Keratinocyte (primary cell): ENCODE data around the gene IGF1R. TPM values are rescaled to one million over a fixed set of nuclear protein-coding genes. Genes with fewer than 3 reads are reported as not detected.

Experiments
- DNase-seq: peaks from one replicate; pipeline ENCODE4 v3.0.0-alpha.2; 2011; ENCODE audit warnings: low read depth, missing footprints, low spot score
- FAIRE-seq: peaks from 2 replicates; lab custom pipeline; 2011; peaks lifted over from hg19 to GRCh38; lab: Jason Lieb, UNC
- H2AFZ ChIP-seq: 2 replicates; pipeline ENCODE4 v1.6.0; 2012; ENCODE audit warnings: low read length, control low read depth, inconsistent platforms; ENCODE audit not compliant: control insufficient read depth
- H3K27ac ChIP-seq: 2 replicates; pipeline ENCODE4 v1.5.1; 2011; ENCODE audit warnings: low read length; ENCODE audit not compliant: control insufficient read depth, insufficient read depth
- H3K27me3 ChIP-seq: 3 replicates; pipeline ENCODE4 v1.6.0; 2011; ENCODE audit warnings: low read length; ENCODE audit not compliant: control insufficient read depth, insufficient read depth; ENCODE audit errors: extremely low read depth
- H3K36me3 ChIP-seq, 2 experiments: 2 replicates in 1 of 2; 3 replicates in 1 of 2; pipeline ENCODE4 v1.5.1; 2011; ENCODE audit warnings: low read length in 2 of 2, mild to moderate bottlenecking in 1 of 2; ENCODE audit not compliant: control insufficient read depth in 2 of 2, insufficient read depth in 2 of 2; ENCODE audit errors: extremely low read depth in 1 of 2
- H3K4me1 ChIP-seq: 3 replicates; pipeline ENCODE4 v1.5.1; 2011; ENCODE audit warnings: low read length; ENCODE audit not compliant: control insufficient read depth, insufficient read depth; ENCODE audit errors: extremely low read depth
- H3K4me2 ChIP-seq: 3 replicates; pipeline ENCODE4 v1.6.0; 2011; ENCODE audit warnings: low read depth, low read length; ENCODE audit not compliant: control insufficient read depth, insufficient read depth; ENCODE audit errors: extremely low read depth
- H3K4me3 ChIP-seq, 3 experiments: fragments of 200-600 bp in 1 of 3; sonication (generic) in 1 of 3; 2 replicates in 2 of 3; 3 replicates in 1 of 3; pipeline ENCODE4 v1.5.1; 2011 to 2016; ENCODE audit warnings: low read length in 3 of 3, mild to moderate bottlenecking in 3 of 3, control low read depth in 2 of 3, inconsistent platforms in 1 of 3, low read depth in 1 of 3, mixed read lengths in 1 of 3, mixed run types in 1 of 3, moderate library complexity in 1 of 3; ENCODE audit not compliant: control insufficient read depth in 2 of 3, insufficient read depth in 2 of 3; ENCODE audit errors: extremely low read depth in 1 of 3
- H3K79me2 ChIP-seq: 2 replicates; pipeline ENCODE4 v1.6.0; 2012; ENCODE audit warnings: low read length; ENCODE audit not compliant: control insufficient read depth, insufficient read depth
- H3K9ac ChIP-seq: 3 replicates; pipeline ENCODE4 v1.6.0; 2011; ENCODE audit warnings: low read length; ENCODE audit not compliant: control insufficient read depth, insufficient read depth; ENCODE audit errors: extremely low read depth
- H3K9me1 ChIP-seq: 3 replicates; pipeline ENCODE4 v1.6.0; 2011; ENCODE audit warnings: low read length; ENCODE audit not compliant: control insufficient read depth, insufficient read depth; ENCODE audit errors: extremely low read depth
- H3K9me3 ChIP-seq: 2 replicates; pipeline ENCODE4 v1.5.1; 2012; ENCODE audit warnings: low read depth, low read length; ENCODE audit not compliant: control insufficient read depth
- H4K20me1 ChIP-seq: 3 replicates; pipeline ENCODE4 v1.6.0; 2011; ENCODE audit warnings: low read length; ENCODE audit not compliant: control insufficient read depth, insufficient read depth; ENCODE audit errors: extremely low read depth
- CTCF ChIP-seq, 3 experiments: IDR thresholded peaks in 1 of 3; conservative IDR thresholded peaks in 1 of 3; optimal IDR thresholded peaks in 1 of 3; 2 replicates in 2 of 3; 3 replicates in 1 of 3; pipeline versions ENCODE3 to v1.5.1; 2011; ENCODE audit warnings: low read length in 3 of 3, mild to moderate bottlenecking in 3 of 3, moderate library complexity in 2 of 3, control low read depth in 1 of 3, inconsistent platforms in 1 of 3; ENCODE audit not compliant: insufficient read depth in 2 of 3; ENCODE audit errors: extremely low read depth in 1 of 3
- EZH2 ChIP-seq: IDR thresholded peaks from one replicate; pipeline ENCODE4 v1.6.1; 2012; ENCODE audit warnings: inconsistent platforms, mild to moderate bottlenecking, low read length, moderate library complexity
- dilution Hi-C: fragments of 300-500 bp; cut with MboI; formaldehyde crosslinking; loops from one replicate; pipeline ENCODE4 v1.7.0; 2020; ENCODE audit warnings: low sequenced_read_pairs; ENCODE audit not compliant: extremely low pct_ligation_motif_present
- polyA plus RNA-seq, 5 experiments: library from polyadenylated mRNA; depleted of rRNA in 3 of 5; stranded (reverse) in 3 of 5; stranded (forward) in 1 of 5; unstranded in 1 of 5; fragments of >200 nt; gene quantifications; 1 replicate in 1 of 5; 2 replicates in 3 of 5; 3 replicates in 1 of 5; pipeline versions ENCODE4 v1.2.1 to v1.2.3, GENCODE V29; 2011 to 2012; ENCODE audit warnings: missing spikeins in 2 of 5, low read depth in 1 of 5, low replicate concordance in 1 of 5

IGF1R gene
- polyA plus RNA-seq, 1 donor (not counting 4 experiments of a cell fraction or from before 2014, with no cell fraction given): 14.5 TPM

GRCh38 chr15:98941595-98942255 is 293.4 kb downstream of the IGF1R start:
- H3K4me1 ChIP-seq: no peaks in the 10 kb centered on the region
- no peak overlapping the region for H2AFZ ChIP-seq
- no peaks in the 10 kb centered on the region for H3K9me3 ChIP-seq
- H3K79me2 ChIP-seq: no peaks in the 10 kb centered on the region
- no peaks in the 10 kb centered on the region for H3K9me1 ChIP-seq
- no peaks in the 10 kb centered on the region for H4K20me1 ChIP-seq
- no peak overlapping the region for H3K4me3 ChIP-seq
- no peaks in the 10 kb centered on the region for H3K27me3 ChIP-seq
- DNase-seq: no peak
- FAIRE-seq: no peak
- no peak overlapping the region for H3K4me2 ChIP-seq
- dilution Hi-C loops: no loop called here
- no peak for TF ChIP-seq EZH2
- TF ChIP-seq CTCF (optimal IDR thresholded peaks at IDR 0.05 in 1 of 3, IDR thresholded peaks at IDR 0.05 in 1 of 3, conservative IDR thresholded peaks at IDR 0.05 in 1 of 3; ENCODE audit: extremely low read depth in 1 of 3, insufficient read depth in 2 of 3, low read length in 3 of 3): no peak
- H3K9ac ChIP-seq: no peak overlapping the region
- peaks cover 35 to 43% of the 10 kb centered on the region in 2 experiments for H3K36me3 ChIP-seq
- no peak overlapping the region for H3K27ac ChIP-seq

GRCh38 chr15:98942431-98942830 is 294.1 kb downstream of the IGF1R start:
- FAIRE-seq: no peak
- Histone ChIP-seq H2AFZ (no peak overlapping the region), H3K4me2 (no peak overlapping the region), H3K9me3 (no peaks in the 10 kb centered on the region), H3K9ac (no peak overlapping the region), H3K4me1 (no peaks in the 10 kb centered on the region), H3K36me3 (peaks cover 35 to 43% of the 10 kb centered on the region in 2 experiments), H3K27me3 (no peaks in the 10 kb centered on the region), H3K27ac (no peak overlapping the region), H3K4me3 (no peak overlapping the region), H3K9me1 (no peaks in the 10 kb centered on the region), H4K20me1 (no peaks in the 10 kb centered on the region), H3K79me2 (no peaks in the 10 kb centered on the region)
- no peak for DNase-seq
- TF ChIP-seq EZH2 (no peak), CTCF (optimal IDR thresholded peaks at IDR 0.05 in 1 of 3, IDR thresholded peaks at IDR 0.05 in 1 of 3, conservative IDR thresholded peaks at IDR 0.05 in 1 of 3; ENCODE audit: extremely low read depth in 1 of 3, insufficient read depth in 2 of 3, low read length in 3 of 3) (no peak)
- dilution Hi-C loops: no loop called here
